ENCODE results near the gene PPME1.

Gene PPME1

GRCh38 chr11:74283580-74284180 lies 112.6 kb downstream of the PPME1 start:
- DNase-seq = no peak

DNA sequence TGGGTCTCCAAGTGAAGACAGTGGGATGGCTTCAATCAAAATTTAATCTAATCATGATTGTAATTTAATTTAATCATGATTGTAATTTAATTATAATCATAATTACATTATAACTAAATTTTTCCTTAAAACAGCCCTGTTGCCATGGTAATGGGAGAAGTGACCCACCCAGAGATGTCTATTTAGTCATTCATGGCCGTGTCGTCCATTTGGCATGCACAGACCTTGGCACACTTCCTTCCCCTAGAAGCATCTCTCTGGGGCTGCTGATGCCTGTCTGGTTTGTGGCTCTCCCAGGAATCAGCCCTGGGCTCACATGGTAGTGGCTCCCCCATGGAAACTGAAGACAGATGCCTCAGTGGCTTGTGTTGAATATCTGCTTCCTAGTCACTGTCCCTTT lies 113.4 kb downstream of the PPME1 start:
- DNase-seq = no peak

GRCh38 chr11:74288161-74288560 lies 117.1 kb downstream of the PPME1 start:
- no peak for DNase-seq

DNA sequence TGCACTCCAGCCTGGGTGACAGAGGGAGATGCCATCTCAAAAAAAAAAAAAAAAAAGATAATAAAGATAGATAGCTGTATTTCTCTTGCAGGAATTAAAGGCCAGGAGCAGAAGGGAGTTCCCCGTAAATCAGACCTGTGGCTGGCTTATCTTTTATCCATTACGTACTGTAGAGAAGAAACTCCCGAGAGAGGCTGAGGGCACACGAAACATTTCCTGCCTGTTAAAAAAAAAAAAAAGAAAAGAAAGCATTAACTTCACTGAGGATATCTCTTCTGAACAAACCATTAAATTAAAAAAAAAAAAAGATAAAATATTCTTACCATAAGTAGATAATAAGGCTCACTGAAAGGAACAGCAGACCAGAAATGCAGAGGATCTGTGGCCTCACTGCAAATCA lies 117.8 kb downstream of the PPME1 start:
- no peak for DNase-seq

- DNase-seq = no peak
These were observed 126.4 kb downstream of the PPME1 start for GRCh38 chr11:74297484-74297883.

DNA sequence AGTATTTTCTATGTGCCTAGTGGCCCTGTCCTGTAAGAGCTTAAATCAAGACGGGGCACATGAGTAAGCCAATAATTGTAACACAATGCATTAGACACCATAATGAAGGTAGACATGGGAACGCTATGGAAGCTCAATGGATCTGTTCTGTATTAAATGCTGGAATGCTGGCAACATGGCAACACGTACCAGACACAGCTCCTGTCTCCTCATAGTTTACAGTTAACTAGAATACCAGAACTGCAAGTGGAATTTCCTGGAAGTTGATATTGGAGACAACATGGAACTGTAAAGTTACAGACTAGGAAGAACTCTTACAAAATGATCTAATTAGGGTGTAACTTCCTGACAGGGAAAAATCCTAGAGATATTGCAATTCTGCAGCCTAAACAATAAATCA lies 127.9 kb downstream of the PPME1 start:
- no peak for DNase-seq

Measured in NCI-H1436 treated with DMSO at 0.1 percent for 48 hours (cell line).